Trophoblast cell (in vitro differentiated cells and primary cell): ENCODE data around the gene NFU1.

Experiments
- DNase-seq, 2 donors: peaks; one replicate each; pipeline ENCODE4 v3.0.0-alpha.2; 2016
- H2AFZ ChIP-seq: 2 replicates; pipeline ENCODE4 v1.6.1; 2013; ENCODE audit warnings: low read length, moderate library complexity, mild to moderate bottlenecking; ENCODE audit not compliant: insufficient read depth, poor library complexity
- H2AK5ac ChIP-seq: 2 replicates; pipeline ENCODE4 v1.6.1; 2013; ENCODE audit warnings: mild to moderate bottlenecking, low read length
- H2BK120ac ChIP-seq: 2 replicates; pipeline ENCODE4 v1.6.1; 2013; ENCODE audit warnings: low read length, mild to moderate bottlenecking, moderate library complexity; ENCODE audit not compliant: insufficient read depth, poor library complexity
- H2BK12ac ChIP-seq: 2 replicates; pipeline ENCODE4 v1.6.1; 2013; ENCODE audit warnings: mild to moderate bottlenecking, low read length, moderate library complexity
- H2BK5ac ChIP-seq: 2 replicates; pipeline ENCODE4 v1.6.1; 2013; ENCODE audit warnings: low read length, low read depth, moderate library complexity, mild to moderate bottlenecking; ENCODE audit not compliant: poor library complexity
- H3K14ac ChIP-seq: 2 replicates; pipeline ENCODE4 v1.6.1; 2013; ENCODE audit warnings: mild to moderate bottlenecking, low read length
- H3K18ac ChIP-seq: 2 replicates; pipeline ENCODE4 v1.6.1; 2013; ENCODE audit warnings: mild to moderate bottlenecking, low read length
- H3K23ac ChIP-seq: 2 replicates; pipeline ENCODE4 v1.6.1; 2013; ENCODE audit warnings: low read length
- H3K27ac ChIP-seq: 2 replicates; pipeline ENCODE4 v1.5.1; 2013; ENCODE audit warnings: low read depth, mild to moderate bottlenecking, inconsistent platforms, low read length, moderate library complexity
- H3K27me3 ChIP-seq: 2 replicates; pipeline ENCODE4 v1.6.1; 2013; ENCODE audit warnings: inconsistent platforms, mild to moderate bottlenecking, low read length, moderate library complexity; ENCODE audit not compliant: insufficient read depth
- H3K36me3 ChIP-seq, 2 experiments: 1 replicate in 1 of 2; 2 replicates in 1 of 2; pipeline ENCODE4 v1.6.1; 2013; ENCODE audit warnings: low read length in 2 of 2, mild to moderate bottlenecking in 2 of 2, moderate library complexity in 1 of 2; ENCODE audit not compliant: insufficient read depth in 2 of 2, control insufficient read depth in 1 of 2
- H3K4ac ChIP-seq: 2 replicates; pipeline ENCODE4 v1.6.1; 2013; ENCODE audit warnings: low read depth, mild to moderate bottlenecking, low read length, moderate library complexity
- H3K4me1 ChIP-seq, 2 experiments: 1 replicate in 1 of 2; 2 replicates in 1 of 2; pipeline ENCODE4 v1.6.1; 2013; ENCODE audit warnings: low read length in 2 of 2, mild to moderate bottlenecking in 2 of 2, moderate library complexity in 1 of 2; ENCODE audit not compliant: insufficient read depth in 2 of 2, control insufficient read depth in 1 of 2
- H3K4me2 ChIP-seq: 2 replicates; pipeline ENCODE4 v1.6.1; 2013; ENCODE audit warnings: inconsistent platforms, mild to moderate bottlenecking, low read length, moderate library complexity
- H3K4me3 ChIP-seq: 2 replicates; pipeline ENCODE4 v1.5.1; 2013; ENCODE audit warnings: mild to moderate bottlenecking, low read depth, low read length, inconsistent platforms
- H3K79me1 ChIP-seq: one replicate; pipeline ENCODE4 v1.6.1; 2013; ENCODE audit warnings: low read length
- H3K79me2 ChIP-seq: 2 replicates; pipeline ENCODE4 v1.6.1; 2013; ENCODE audit warnings: low read length, mild to moderate bottlenecking; ENCODE audit not compliant: control insufficient read depth, insufficient read depth, poor library complexity
- H3K9ac ChIP-seq: 2 replicates; pipeline ENCODE4 v1.6.1; 2013; ENCODE audit warnings: mild to moderate bottlenecking, low read length
- H3K9me3 ChIP-seq: 2 replicates; pipeline ENCODE4 v1.6.1; 2013; ENCODE audit warnings: low read depth, mild to moderate bottlenecking, control low read depth, inconsistent platforms, low read length; ENCODE audit not compliant: insufficient read depth
- H4K12ac ChIP-seq: 2 replicates; pipeline ENCODE4 v1.6.1; 2013; ENCODE audit warnings: low read depth, mild to moderate bottlenecking, low read length, moderate library complexity
- H4K8ac ChIP-seq: 2 replicates; pipeline ENCODE4 v1.6.1; 2013; ENCODE audit warnings: low read depth, mild to moderate bottlenecking, low read length, moderate library complexity
- H4K91ac ChIP-seq: one replicate; pipeline ENCODE4 v1.6.1; 2013; ENCODE audit warnings: low read depth, mild to moderate bottlenecking, low read length, moderate library complexity
- WGBS: extraction: QIAGEN DNeasy Blood & Tissue Kit; methylation state at CpG from one replicate; pipeline ENCODE4 v1.1.7; 2013; ENCODE audit warnings: missing lambda C conversion rate; ENCODE audit not compliant: insufficient read length, insufficient coverage; ENCODE audit errors: extremely low coverage; 5-methylcytosine and 5-hydroxymethylcytosine counted together

NFU1 gene

DNA sequence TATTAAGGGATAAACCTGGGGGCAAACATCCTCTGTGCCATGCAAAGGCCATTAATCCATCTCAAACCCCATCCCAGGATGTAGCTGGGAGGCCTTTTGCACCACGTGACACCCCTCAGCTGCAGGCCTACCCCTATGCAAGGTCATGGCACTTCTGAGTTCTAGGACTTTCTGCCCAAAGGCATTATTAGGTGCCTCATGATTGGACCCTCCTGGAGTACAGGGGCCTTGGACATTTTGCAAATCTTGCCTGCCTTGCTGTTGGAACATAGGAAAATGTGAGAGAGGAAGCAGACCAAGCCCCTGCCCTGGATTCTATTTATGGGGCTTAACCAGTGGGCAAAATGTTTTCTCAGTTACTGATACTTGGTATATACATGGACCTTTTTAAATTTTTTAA, 44.2 kb upstream of the NFU1 start:
- Histone ChIP-seq H3K79me1 (no peaks in the 10 kb centered on the region), H3K27me3 (no peaks in the 10 kb centered on the region), H3K18ac (no peak overlapping the region), H3K23ac (no peak overlapping the region), H4K12ac (no peak overlapping the region), H4K8ac (no peak overlapping the region), H3K36me3 (peaks cover 8 to 13% of the 10 kb centered on the region in 2 experiments), H3K4ac (no peak overlapping the region), H3K4me1 (no peaks in the 10 kb centered on the region), H3K9ac (no peak overlapping the region), H2AK5ac (no peak overlapping the region), H3K14ac (no peak overlapping the region), H3K4me2 (no peak overlapping the region), H2BK5ac (no peak overlapping the region), H3K79me2 (no peaks in the 10 kb centered on the region), H3K27ac (no peak overlapping the region), H2BK120ac (no peak overlapping the region), H2BK12ac (no peak overlapping the region), H4K91ac (no peak overlapping the region), H2AFZ (no peak overlapping the region), H3K4me3 (no peak overlapping the region), H3K9me3 (no peaks in the 10 kb centered on the region)
- no peak for DNase-seq
- WGBS = no CpG with 5 or more reads among the region's 1 CpG

DNA sequence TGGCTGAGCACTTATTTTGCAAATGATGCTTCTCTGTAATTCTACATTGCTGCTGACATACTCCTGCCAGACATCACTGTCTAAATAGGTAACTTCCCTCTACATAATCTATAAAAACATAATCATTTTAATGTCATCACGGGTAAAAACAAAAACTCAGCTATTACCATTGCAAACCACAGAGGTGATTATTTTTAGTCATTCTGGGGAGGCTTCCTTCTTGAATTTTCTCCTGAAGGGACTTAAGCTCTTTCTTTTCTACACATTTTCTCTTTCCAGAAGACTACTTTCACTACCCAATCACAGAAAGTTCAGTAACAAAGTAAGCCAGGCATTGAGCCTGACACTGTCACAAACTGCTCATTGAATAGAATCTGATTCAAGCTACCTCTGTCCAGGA, 40.4 kb upstream of the NFU1 start:
- Histone ChIP-seq H3K4me1 (no peaks in the 10 kb centered on the region), H2BK12ac (no peak overlapping the region), H3K4me2 (no peak overlapping the region)

DNA sequence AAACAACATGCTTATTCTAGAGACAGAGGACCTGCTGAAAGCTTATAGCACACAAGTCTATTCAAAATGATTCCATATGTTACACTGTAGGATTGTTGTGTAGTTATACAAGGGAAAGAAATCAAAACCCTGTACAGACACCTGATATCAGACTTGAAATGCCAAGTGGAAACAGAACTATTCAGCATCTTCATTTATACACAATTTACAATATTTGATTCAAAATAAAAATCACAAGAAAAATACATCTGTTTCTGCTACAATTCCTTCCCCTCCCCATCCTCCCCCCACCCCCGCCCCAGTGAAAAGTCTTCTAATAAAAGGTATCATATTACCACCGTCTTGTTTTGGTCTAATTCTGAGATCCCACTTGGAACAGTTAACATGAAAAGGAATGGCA, 37.5 kb upstream of the NFU1 start:
- Histone ChIP-seq H3K18ac (no peak overlapping the region), H3K27ac (no peak overlapping the region), H3K27me3 (no peaks in the 10 kb centered on the region), H3K79me1 (no peaks in the 10 kb centered on the region), H4K8ac (no peak overlapping the region), H4K12ac (no peak overlapping the region), H2AFZ (no peak overlapping the region), H3K79me2 (no peaks in the 10 kb centered on the region), H3K4me1 (no peaks in the 10 kb centered on the region), H2AK5ac (no peak overlapping the region), H3K23ac (no peak overlapping the region), H2BK5ac (no peak overlapping the region), H3K4ac (no peak overlapping the region), H3K9me3 (no peaks in the 10 kb centered on the region), H4K91ac (no peak overlapping the region), H3K4me3 (no peak overlapping the region), H3K14ac (no peak overlapping the region), H3K36me3 (peaks cover 2 to 3% of the 10 kb centered on the region in 2 experiments), H2BK12ac (no peak overlapping the region), H3K9ac (no peak overlapping the region), H3K4me2 (no peak overlapping the region), H2BK120ac (no peak overlapping the region)
- WGBS = no CpG with 5 or more reads among the region's 2 CpGs
- no peak for DNase-seq

More for the DNA sequence above, 40.4 kb upstream of the NFU1 start:
- H2AFZ ChIP-seq = no peak overlapping the region
- no peak for DNase-seq
- no peak overlapping the region for H2BK5ac ChIP-seq
- H3K79me2 ChIP-seq = no peaks in the 10 kb centered on the region
- no peak overlapping the region for H3K4me3 ChIP-seq
- H3K9ac ChIP-seq = no peak overlapping the region
- H3K27me3 ChIP-seq = no peaks in the 10 kb centered on the region
- no peak overlapping the region for H3K18ac ChIP-seq
- H3K4ac ChIP-seq = no peak overlapping the region
- H3K23ac ChIP-seq = no peak overlapping the region
- H2BK120ac ChIP-seq = no peak overlapping the region
- H4K12ac ChIP-seq = no peak overlapping the region
- no peak overlapping the region for H3K27ac ChIP-seq
- H3K36me3 ChIP-seq = peaks cover 7 to 10% of the 10 kb centered on the region in 2 experiments
- H3K9me3 ChIP-seq = no peaks in the 10 kb centered on the region
- H2AK5ac ChIP-seq = no peak overlapping the region
- no peak overlapping the region for H4K91ac ChIP-seq
- no peak overlapping the region for H3K14ac ChIP-seq
- WGBS = no CpG with 5 or more reads among the region's 1 CpG
- H4K8ac ChIP-seq = no peak overlapping the region
- H3K79me1 ChIP-seq = no peaks in the 10 kb centered on the region

GRCh38 chr2:69471793-69472192, 34.6 kb upstream of the NFU1 start:
- H3K27me3 ChIP-seq = no peaks in the 10 kb centered on the region
- H3K9me3 ChIP-seq = no peaks in the 10 kb centered on the region
- H3K79me1 ChIP-seq = peaks cover 2% of the 10 kb centered on the region
- no peak overlapping the region for H4K12ac ChIP-seq
- H3K9ac ChIP-seq = no peak overlapping the region
- H3K27ac ChIP-seq = no peak overlapping the region
- H2AK5ac ChIP-seq = no peak overlapping the region
- H3K4ac ChIP-seq = no peak overlapping the region
- no peak overlapping the region for H3K4me3 ChIP-seq
- no peak overlapping the region for H4K8ac ChIP-seq
- H2AFZ ChIP-seq = no peak overlapping the region
- no peak overlapping the region for H3K4me2 ChIP-seq
- no peaks in the 10 kb centered on the region for H3K4me1 ChIP-seq
- H3K36me3 ChIP-seq = peaks cover 0 to 2% of the 10 kb centered on the region in 2 experiments
- DNase-seq = no peak
- no peak overlapping the region for H2BK5ac ChIP-seq
- H3K18ac ChIP-seq = no peak overlapping the region
- H2BK120ac ChIP-seq = no peak overlapping the region
- H3K79me2 ChIP-seq = no peaks in the 10 kb centered on the region
- H2BK12ac ChIP-seq = no peak overlapping the region
- no CpG with 5 or more reads among the region's 2 CpGs for WGBS
- no peak overlapping the region for H4K91ac ChIP-seq
- no peak overlapping the region for H3K14ac ChIP-seq
- no peak overlapping the region for H3K23ac ChIP-seq
